Right lung (tissue), 5 donors: ENCODE data around the gene SH3BP4. TPM values are rescaled to one million over a fixed set of nuclear protein-coding genes. Genes with fewer than 3 reads are reported as not detected.

ENCODE experiments used
- DNase-seq, 2 donors: peaks; one replicate each; pipeline ENCODE4 v3.0.0-alpha.2; 2013
- polyA plus RNA-seq, 5 donors: library from polyadenylated mRNA; unstranded; fragments of 120-200 nt; gene quantifications; one replicate each; pipeline versions ENCODE4 v1.2.1 to v1.2.3, GENCODE V29; 2013; ENCODE audit warnings: inconsistent platforms in 1 of 5, low replicate concordance in 1 of 5; ENCODE audit not compliant: insufficient read length in 5 of 5, insufficient read depth in 1 of 5

SH3BP4 gene
- polyA plus RNA-seq, 5 donors: 24.7 to 30.0 (median 27.9) TPM

GRCh38 chr2:234996069-234996940 is 44.5 kb downstream of the SH3BP4 start:
- DNase-seq: no peak

DNA sequence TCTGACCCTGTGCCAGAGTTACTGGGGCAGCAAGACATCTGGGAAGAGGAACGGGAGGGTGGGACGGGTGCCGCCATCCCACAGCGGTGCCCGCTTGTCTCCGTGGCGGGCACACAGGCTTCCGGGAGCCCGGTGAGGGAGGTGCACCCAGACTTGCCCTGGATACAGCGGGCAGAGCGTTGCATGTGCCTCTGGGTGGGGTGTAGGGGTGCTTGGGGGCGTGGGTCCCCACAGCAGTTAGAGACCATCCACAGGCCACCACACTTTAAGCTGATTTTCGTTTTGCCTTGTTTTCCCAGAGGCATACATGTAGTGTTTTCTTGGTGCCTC is 45.1 kb downstream of the SH3BP4 start:
- DNase-seq: no peak

DNA sequence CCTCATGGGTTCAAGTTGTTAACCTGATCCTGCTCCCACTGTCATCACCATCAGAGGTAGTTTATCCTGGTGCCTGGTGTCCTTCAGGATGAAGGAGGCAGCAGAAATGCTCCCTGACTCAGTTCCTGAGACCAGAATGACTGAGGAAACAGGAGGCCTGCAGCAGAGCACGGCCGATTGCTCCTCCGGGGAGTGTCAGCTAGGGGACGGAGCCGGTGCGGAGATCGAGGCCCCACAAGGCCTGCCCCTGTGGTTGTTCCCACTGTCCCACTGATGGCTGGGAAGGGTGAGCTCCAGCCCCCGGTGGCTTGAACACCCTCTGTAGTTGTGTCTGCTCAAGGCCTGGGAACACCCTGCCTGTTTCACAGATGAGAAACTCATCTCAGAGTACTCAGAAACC is 45.6 kb downstream of the SH3BP4 start:
- DNase-seq: no peak

DNA sequence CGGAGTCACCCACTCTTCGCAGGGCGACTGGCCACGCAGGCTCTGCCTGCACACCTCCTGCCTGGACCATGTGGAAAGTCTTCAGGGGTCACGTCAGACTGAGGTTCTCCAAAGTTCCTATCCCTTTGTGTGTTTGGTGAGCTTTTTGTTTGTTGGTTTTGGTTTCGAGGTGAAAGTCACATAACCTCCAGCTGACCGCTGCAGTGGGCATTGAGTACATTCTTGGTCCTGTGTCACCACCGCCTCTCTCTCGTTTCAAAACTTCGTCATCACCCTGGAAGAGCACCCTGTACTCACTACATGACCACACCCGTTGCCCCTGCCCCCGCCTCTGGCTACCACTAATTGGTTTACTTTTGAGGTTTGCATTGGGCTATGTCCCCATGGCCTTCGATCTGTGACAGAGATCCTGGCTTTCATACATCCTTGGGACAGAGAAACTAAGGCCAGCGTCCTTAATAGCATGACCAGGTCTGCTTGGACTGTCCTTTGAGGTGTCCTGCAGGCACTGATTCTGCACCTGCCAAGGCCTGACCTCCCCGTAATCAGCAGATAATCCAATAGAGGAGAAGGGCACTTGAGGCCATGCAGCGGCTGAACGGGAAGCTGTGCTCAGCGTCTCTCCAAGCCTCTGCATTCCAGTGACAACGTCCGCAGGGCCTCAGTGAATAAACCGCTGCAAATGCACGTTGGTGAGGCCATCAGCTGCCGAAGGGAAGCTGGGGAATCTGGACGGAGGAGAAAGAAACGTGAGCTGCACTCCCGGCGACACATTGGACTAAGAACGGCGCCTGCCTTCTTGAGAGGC is 46.8 kb downstream of the SH3BP4 start:
- DNase-seq: no peak

DNA sequence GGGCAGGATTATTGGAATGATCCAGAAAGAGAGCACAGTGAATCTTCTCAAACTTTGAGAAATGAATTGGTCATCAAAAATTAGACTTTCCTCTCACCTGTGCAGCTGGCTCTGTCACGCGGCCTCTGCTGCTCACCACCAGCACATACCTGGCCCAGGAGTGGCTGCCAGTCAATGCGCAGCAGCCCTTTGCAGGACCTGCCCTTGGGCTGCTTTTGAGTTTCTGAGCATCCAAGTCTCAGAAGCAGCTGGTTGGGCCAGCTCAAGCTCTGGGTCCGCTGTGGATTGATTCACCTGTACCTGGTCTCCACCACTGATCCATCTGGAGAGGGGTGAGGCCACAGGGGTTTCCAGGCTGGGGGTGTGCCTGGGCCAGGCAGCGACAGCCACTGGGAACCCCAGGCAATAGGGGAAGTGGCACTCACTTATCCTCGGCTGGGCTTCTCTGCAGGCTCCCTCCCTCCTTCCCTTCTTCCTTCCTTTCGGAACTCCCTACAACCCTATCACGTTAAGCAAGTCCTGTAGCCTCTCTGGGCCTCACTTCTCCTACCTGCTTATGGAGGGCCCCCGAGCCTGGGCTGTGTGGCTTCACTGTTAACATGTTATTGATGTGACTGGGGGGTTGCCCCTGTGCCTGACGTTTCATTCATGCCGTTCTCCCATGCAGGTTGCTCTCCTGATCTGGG is 48.1 kb downstream of the SH3BP4 start:
- no peak for DNase-seq

DNA sequence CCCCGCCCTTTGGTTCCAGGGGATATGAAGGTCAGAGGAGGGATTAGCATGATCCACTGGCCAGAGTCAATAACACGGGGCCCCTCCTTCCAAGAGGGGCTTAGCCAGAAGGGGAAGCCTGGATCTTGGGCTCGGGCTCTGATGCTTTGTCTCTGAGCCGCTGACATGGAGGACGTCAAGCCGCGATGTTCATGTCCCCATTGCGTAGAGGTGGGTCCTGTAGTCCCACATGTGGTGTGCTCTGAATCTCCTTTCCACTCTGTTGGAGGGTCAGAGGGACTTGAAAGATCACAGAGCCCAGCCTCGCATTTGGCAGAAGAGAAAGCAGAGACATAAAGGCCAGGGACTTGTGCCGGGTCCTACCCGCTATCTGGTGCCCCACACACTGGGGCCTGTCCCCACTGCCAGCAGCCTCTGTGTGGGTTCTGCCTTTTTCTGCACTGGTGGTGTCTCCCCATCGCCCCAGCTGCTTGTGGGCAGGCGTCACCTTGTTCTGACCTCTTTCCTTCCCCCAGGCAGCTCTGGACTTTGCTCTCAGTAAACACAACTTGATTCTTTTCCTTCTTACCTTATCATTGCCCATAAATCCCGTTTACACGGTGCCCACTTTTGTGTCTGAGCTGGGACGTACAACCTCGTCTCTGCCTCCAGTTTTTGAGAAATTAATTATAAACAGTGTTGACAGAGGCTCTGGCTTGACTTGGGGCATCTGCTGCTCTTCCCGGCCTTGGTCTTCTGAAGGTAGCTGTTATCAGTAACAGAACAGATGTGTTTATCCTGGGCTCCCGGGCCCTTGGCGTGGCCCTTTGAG is 48.8 kb downstream of the SH3BP4 start:
- no peak for DNase-seq

- DNase-seq: no peak
Measured at GRCh38 chr2:235001237-235002133, 49.7 kb downstream of the SH3BP4 start.

- DNase-seq: no peak
Measured at GRCh38 chr2:235002198-235003095, 50.6 kb downstream of the SH3BP4 start.

DNA sequence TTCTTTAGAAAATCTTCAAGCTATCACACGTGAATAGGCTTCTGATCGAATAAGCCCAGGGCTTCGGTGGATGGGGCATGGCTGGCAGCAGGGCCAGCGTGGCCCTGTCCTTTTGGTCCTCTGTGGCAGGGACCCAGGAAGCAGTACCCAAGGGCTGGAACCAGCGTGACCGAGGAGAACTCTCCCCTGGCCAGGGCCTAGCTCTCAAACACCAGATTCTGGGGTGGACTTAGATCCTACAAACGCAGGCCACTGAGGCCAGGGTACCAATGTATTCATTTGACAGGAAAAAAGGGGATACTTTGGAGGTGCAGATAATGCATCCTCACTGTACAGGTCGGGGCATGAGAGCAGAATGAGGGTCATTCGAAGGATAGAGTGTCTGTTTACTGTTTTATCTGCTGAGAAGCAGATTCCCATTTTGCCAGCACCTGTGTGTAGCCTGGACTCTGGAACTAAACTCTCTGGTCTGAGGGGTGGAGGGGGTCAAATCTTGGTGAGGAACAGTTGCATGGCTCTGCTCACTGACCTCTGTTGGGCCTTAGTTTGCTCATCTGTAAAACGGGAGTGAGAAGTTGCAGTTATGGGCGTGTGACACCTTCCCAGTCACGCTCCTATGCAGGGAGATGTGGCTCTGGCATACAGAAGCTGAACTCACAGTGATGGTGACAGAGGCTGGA is 51.4 kb downstream of the SH3BP4 start:
- no peak for DNase-seq

GRCh38 chr2:235004329-235004903 is 52.6 kb downstream of the SH3BP4 start:
- DNase-seq: no peak

GRCh38 chr2:235005023-235005422 is 53.2 kb downstream of the SH3BP4 start:
- DNase-seq: no peak

DNA sequence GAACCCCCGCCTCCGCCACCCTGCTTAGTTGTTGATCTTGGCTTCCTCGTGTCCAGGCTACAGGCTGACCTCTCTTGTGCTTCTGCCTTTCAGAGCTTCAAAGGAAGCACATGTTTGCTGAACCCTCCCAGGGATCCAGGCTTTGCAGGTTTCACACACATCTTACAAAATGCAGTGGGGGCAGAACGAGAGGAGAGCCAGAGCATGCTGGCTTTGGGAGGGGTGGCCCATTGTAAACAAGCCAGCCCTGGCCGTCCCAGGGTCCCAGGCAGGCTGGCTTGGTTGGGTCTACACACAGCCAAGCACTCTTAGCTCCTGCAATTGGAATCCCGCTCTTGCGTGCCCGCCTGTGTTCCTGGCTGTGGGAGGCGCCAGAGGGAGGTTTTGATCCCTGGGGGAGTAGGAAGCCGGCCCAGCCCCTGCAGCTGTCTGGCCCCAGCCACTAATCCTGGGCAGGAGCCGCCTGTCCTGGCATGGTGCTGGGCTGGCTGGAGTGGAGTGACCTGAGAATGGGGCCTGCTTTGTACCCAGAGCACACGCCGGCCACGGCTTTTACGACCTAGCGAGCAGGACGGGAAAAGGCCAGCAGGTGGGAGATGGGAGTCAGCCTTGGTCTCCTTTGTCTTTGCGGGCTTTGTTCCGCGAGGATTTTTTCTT is 53.9 kb downstream of the SH3BP4 start:
- DNase-seq: no peak

DNA sequence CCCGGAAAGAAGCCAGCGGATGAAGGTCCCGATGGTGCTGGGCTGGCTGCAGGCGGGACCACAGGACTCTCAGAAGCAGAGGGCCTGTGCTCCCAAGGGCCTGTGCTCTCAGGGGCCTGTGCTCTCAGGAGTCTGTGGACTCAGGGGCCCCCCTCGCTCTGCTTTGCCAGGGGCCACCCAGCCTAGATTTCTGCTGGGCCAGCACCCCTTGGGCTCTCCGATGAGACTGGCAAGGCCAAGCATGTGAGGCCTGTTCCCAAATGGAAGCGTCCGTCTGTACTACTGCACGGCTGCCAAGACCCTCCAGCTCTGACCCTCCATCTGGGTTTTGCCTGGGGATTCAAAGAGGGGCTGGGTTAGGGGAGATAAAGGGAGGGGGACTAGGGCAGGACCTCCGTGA is 54.6 kb downstream of the SH3BP4 start:
- no peak for DNase-seq

- DNase-seq: no peak
Measured at GRCh38 chr2:235006986-235007385, 55.2 kb downstream of the SH3BP4 start.

GRCh38 chr2:235007664-235008457 is 56.0 kb downstream of the SH3BP4 start:
- no peak for DNase-seq

DNA sequence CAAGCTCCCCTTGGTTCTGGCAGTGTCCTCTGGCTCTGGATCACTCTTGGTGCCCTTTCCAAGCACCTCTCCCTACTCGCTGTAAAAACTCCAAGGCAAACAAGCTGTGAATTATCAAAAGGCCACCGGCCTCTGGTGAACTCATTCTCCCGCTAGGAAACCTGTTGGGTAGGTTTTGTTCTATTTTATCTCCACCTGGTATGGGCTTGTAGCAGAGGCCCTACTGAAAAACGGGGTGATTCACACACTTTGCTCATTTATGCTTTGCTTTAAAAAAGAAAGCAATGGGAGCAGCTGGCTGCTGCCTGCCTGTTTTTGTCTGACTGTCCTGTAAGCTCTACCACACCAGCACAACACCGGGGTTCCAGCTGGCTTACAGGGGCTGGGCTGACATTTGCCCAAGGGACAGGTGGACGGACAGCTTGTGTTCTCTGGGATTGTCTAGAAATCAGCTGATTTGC is 56.8 kb downstream of the SH3BP4 start:
- DNase-seq: peak in 1 of 2 donors; percentile 49

GRCh38 chr2:235009081-235009480 is 57.3 kb downstream of the SH3BP4 start:
- DNase-seq: no peak
